Uterus (tissue), 2 donors: ENCODE measurements around the gene KCNH1.

Experiments
- CTCF ChIP-seq, 4 experiments: fragments of 200-600 bp in 2 of 4; fragments of 450-650 bp in 2 of 4; sonication (generic) in 2 of 4; IDR thresholded peaks; one replicate each; pipeline ENCODE4 v1.5.1; 2016 to 2019; ENCODE audit warnings: antibody characterized with exemption in 4 of 4, mild to moderate bottlenecking in 2 of 4, moderate library complexity in 1 of 4
- POLR2A ChIP-seq, 2 donors: fragments of 450-650 bp; IDR thresholded peaks; one replicate each; pipeline ENCODE4 v1.6.1; 2016; ENCODE audit warnings: antibody characterized with exemption in 2 of 2, mild to moderate bottlenecking in 1 of 2, moderate library complexity in 1 of 2

DNA sequence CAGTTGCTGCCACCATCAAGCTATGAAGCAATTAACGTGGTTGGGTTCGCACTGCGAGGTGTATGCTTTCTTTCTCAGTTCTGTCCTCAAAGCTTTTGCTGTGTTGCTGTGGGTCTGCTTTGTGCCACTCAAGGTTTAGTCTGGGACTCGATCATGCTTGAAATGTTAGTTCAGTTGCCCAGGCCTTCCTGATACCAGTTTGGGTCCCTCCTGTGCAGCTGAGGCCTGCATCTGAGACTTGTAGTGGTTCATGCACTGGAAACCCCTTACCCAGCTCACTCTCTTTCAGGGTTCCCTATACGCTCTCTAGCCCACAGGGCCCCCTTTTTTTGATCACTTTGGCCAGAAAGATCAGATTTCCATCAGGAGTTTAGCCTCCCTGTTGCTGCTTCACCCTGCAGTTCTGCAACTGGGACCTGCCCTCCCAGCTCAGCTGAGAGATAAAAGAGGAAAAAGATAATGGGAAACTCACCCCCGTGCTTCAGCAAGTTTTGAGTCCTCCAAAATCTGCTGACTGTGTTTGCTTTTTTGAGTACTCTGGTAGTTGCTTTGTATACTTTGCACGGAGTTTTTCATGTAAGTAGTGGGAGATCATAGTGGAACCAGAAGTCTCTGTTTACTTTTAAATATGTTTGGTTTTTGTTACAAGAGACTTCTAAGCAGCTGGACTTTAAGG lies 488.2 kb downstream of the KCNH1 start:
- TF ChIP-seq CTCF (IDR thresholded peaks at IDR 0.05) = no peak
- no peak for TF ChIP-seq POLR2A (IDR thresholded peaks at IDR 0.05)
